Measurements from ENCODE around the gene PRICKLE1. TPM values are rescaled to one million over a fixed set of nuclear protein-coding genes. Genes with fewer than 3 reads are reported as not detected.

The PRICKLE1 gene
- total and polyA plus RNA-seq, 2 of the 13 experiments (the other 11 are each of a cell fraction or from before 2014, with no cell fraction given), result not detected

- no peak for ATAC-seq
- H3K36me3 ChIP-seq (replicated peaks in 1 of 2; ENCODE audit: control insufficient read depth in 1 of 2, insufficient read depth in 2 of 2, low read length in 2 of 2), result no peaks in the 10 kb centered on the region
- no peak overlapping the region for H3K9ac ChIP-seq (ENCODE audit: insufficient read depth, low read depth, low read length)
- H2AFZ ChIP-seq (ENCODE audit: low read length), result no peak overlapping the region
- no peaks in the 10 kb centered on the region for H3K9me3 ChIP-seq (ENCODE audit: low read length)
- no peaks in the 10 kb centered on the region for H3K79me2 ChIP-seq (ENCODE audit: insufficient read depth, low read length)
- H3K27me3 ChIP-seq (ENCODE audit: control insufficient read depth in 1 of 2, insufficient read depth in 2 of 2, low read length in 2 of 2), result peaks cover 0 to 6% of the 10 kb centered on the region in 2 experiments; a peak in 2 of 5 replicates
- in situ Hi-C loops (cut with HindIII; ENCODE audit: extremely low pct_ligation_motif_present, low pct_unique_long_range_greater_than_20kb), result no loop called here
- CTCF ChIA-PET (ENCODE audit: low intra/inter-chr PET ratio, low total read pairs), result no interaction called here
- intact Hi-C loops (cut with micrococcal nuclease; ENCODE audit: unreplicated experiment), result no loop called here
- FAIRE-seq, result no peak
- H4K20me1 ChIP-seq (ENCODE audit: insufficient read depth, low read length), result no peaks in the 10 kb centered on the region
- H3K4me1 ChIP-seq (ENCODE audit: insufficient read depth, low read length), result no peaks in the 10 kb centered on the region
- TF ChIP-seq TOPORS (CRISPR knock-in tag; IDR thresholded peaks at IDR 0.05) (no peak), MAZ (IDR thresholded peaks at IDR 0.05; ENCODE audit: borderline replicate concordance, low read depth, low read length) (no peak), MAZ (CRISPR knock-in tag; IDR thresholded peaks at IDR 0.05; ENCODE audit: low read depth) (no peak), TEF (CRISPR knock-in tag; IDR thresholded peaks at IDR 0.05) (no peak)
- H3K4me2 ChIP-seq (ENCODE audit: low read depth, low read length), result no peak overlapping the region
- WGBS (ENCODE audit: low lambda C conversion rate), result 35% methylated on average over 3 of the region's 3 CpGs
- H3K27ac ChIP-seq (ENCODE audit: extremely low read length, insufficient read depth, low read length), result no peak overlapping the region
- H3K4me3 ChIP-seq (replicated peaks in 1 of 3; ENCODE audit: insufficient read depth in 1 of 3, low read depth in 2 of 3, low read length in 3 of 3), result no peak overlapping the region
- POLR2A ChIA-PET, result no interaction called here
- BruUV-seq (replicated peaks), result no TSS peak
- no peak for DNase-seq (ENCODE audit: low spot score)
Measured at GRCh38 chr12:42468921-42469320, 120.6 kb downstream of the PRICKLE1 start.

- H3K4me3 ChIP-seq (replicated peaks in 1 of 3; ENCODE audit: insufficient read depth in 1 of 3, low read depth in 2 of 3, low read length in 3 of 3), result no peak overlapping the region
- no peak for DNase-seq (ENCODE audit: low spot score)
- no peak for ATAC-seq
- H3K27me3 ChIP-seq (ENCODE audit: control insufficient read depth in 1 of 2, insufficient read depth in 2 of 2, low read length in 2 of 2), result peaks cover 0 to 6% of the 10 kb centered on the region in 2 experiments; a peak in 1 of 5 replicates
- no peak overlapping the region for H3K4me2 ChIP-seq (ENCODE audit: low read depth, low read length)
- no peaks in the 10 kb centered on the region for H3K9me3 ChIP-seq (ENCODE audit: low read length)
- intact Hi-C loops (cut with micrococcal nuclease; ENCODE audit: unreplicated experiment) (no loop called here), in situ Hi-C loops (cut with HindIII; ENCODE audit: extremely low pct_ligation_motif_present, low pct_unique_long_range_greater_than_20kb) (no loop called here)
- H3K4me1 ChIP-seq (ENCODE audit: insufficient read depth, low read length), result no peaks in the 10 kb centered on the region
- no peaks in the 10 kb centered on the region for H3K79me2 ChIP-seq (ENCODE audit: insufficient read depth, low read length)
- no peak for TF ChIP-seq GZF1 (CRISPR knock-in tag; IDR thresholded peaks at IDR 0.05)
- no peak for TF ChIP-seq SNAPC2 (CRISPR knock-in tag; IDR thresholded peaks at IDR 0.05)
- TF ChIP-seq TRIM24 (CRISPR knock-in tag; IDR thresholded peaks at IDR 0.05), result no peak
- TF ChIP-seq ZFP91 (CRISPR knock-in tag; IDR thresholded peaks at IDR 0.05; ENCODE audit: borderline replicate concordance), result no peak
- FAIRE-seq, result no peak
- H3K9ac ChIP-seq (ENCODE audit: insufficient read depth, low read depth, low read length), result no peak overlapping the region
- H4K20me1 ChIP-seq (ENCODE audit: insufficient read depth, low read length), result no peaks in the 10 kb centered on the region
- ChIA-PET CTCF (ENCODE audit: low intra/inter-chr PET ratio, low total read pairs) (no interaction called here), POLR2A (no interaction called here)
- H3K36me3 ChIP-seq (replicated peaks in 1 of 2; ENCODE audit: control insufficient read depth in 1 of 2, insufficient read depth in 2 of 2, low read length in 2 of 2), result no peaks in the 10 kb centered on the region
- WGBS (ENCODE audit: low lambda C conversion rate), result 40% methylated on average over 9 of the region's 9 CpGs
- no peak overlapping the region for H3K27ac ChIP-seq (ENCODE audit: extremely low read length, insufficient read depth, low read length)
- no peak overlapping the region for H2AFZ ChIP-seq (ENCODE audit: low read length)
- no TSS peak for BruUV-seq (replicated peaks)
Measured at GRCh38 chr12:42468341-42468821, 121.2 kb downstream of the PRICKLE1 start.
